Urinary bladder (tissue), 4 donors: ENCODE measurements around the gene LGALS3. TPM values are rescaled to one million over a fixed set of nuclear protein-coding genes. Genes with fewer than 3 reads are reported as not detected.

Source experiments
- DNase-seq: peaks from one replicate; pipeline ENCODE4 v3.0.0-alpha.2; 2015; ENCODE audit errors: extremely low spot score
- H3K27ac ChIP-seq: one replicate; pipeline ENCODE4 v1.5.1; 2013; ENCODE audit warnings: low read depth, mild to moderate bottlenecking, moderate library complexity
- H3K36me3 ChIP-seq: one replicate; pipeline ENCODE4 v1.6.1; 2013; ENCODE audit warnings: mild to moderate bottlenecking, moderate library complexity; ENCODE audit not compliant: insufficient read depth
- H3K4me1 ChIP-seq: one replicate; pipeline ENCODE4 v1.6.1; 2013; ENCODE audit warnings: mild to moderate bottlenecking, moderate library complexity; ENCODE audit not compliant: insufficient read depth
- H3K4me3 ChIP-seq: one replicate; pipeline ENCODE4 v1.5.1; 2013; ENCODE audit warnings: low read depth, low read length
- WGBS: extraction: QIAGEN DNeasy Blood & Tissue Kit; methylation state at CpG from one replicate; pipeline ENCODE4 v1.1.7; 2013; 5-methylcytosine and 5-hydroxymethylcytosine counted together
- polyA plus RNA-seq: library from polyadenylated mRNA; stranded (reverse); fragments of 200-250 nt; gene quantifications from one replicate; pipeline ENCODE4 v1.2.3, GENCODE V29; 2013
- total RNA-seq: library from RNA; depleted of rRNA; stranded (reverse); fragments of >200 nt; gene quantifications from one replicate; pipeline ENCODE4 v1.2.3, GENCODE V29; 2014
- donor health status: healthy with polysubstance abuse.
- donor health status: healthy.

Gene LGALS3
- total and polyA plus RNA-seq, 2 donors: 81.3 to 427 TPM

GRCh38 chr14:55103005-55103640, 25.9 kb upstream of the LGALS3 start:
- peak overlapping the region; percentile 83 for H3K27ac ChIP-seq
- H3K36me3 ChIP-seq: no peaks in the 10 kb centered on the region
- H3K4me3 ChIP-seq: no peak overlapping the region
- no peaks in the 10 kb centered on the region for H3K4me1 ChIP-seq
- 21% methylated on average over 13 of the region's 13 CpGs for WGBS
- peak; percentile 89 for DNase-seq

- Histone ChIP-seq H3K4me3 (no peak overlapping the region), H3K27ac (peak overlapping the region; percentile 83), H3K36me3 (no peaks in the 10 kb centered on the region), H3K4me1 (no peaks in the 10 kb centered on the region)
- DNase-seq: no peak
- 88% methylated on average over 6 of the region's 6 CpGs for WGBS
Observed at GRCh38 chr14:55103971-55104954, 24.8 kb upstream of the LGALS3 start.

DNA sequence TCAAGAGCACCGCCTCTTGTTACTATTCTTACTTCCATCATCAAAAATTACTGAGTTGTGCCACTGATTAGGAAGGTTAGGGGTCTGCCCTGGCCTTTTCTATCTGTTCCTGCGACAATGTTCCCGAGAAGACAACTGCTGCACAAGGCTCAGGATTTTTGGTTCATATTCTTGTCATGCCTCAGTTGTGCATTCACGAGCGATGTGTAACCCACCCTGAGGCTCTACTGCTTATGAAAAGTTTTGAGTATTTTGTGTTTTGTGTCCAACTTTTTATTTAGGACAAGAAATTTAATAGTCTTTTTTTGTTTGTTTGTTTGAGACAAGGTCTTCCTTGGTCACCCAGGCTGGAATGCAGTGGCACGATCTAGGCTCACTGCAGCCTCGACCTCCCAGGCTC, 23.1 kb upstream of the LGALS3 start:
- no peak overlapping the region for H3K4me3 ChIP-seq
- H3K4me1 ChIP-seq: no peaks in the 10 kb centered on the region
- no peak overlapping the region for H3K27ac ChIP-seq
- WGBS: 80% methylated on average over 7 of the region's 7 CpGs
- no peaks in the 10 kb centered on the region for H3K36me3 ChIP-seq
- DNase-seq: no peak

- WGBS: 18% methylated on average over 19 of the region's 19 CpGs
- Histone ChIP-seq H3K27ac (peak overlapping the region; percentile 92), H3K36me3 (no peaks in the 10 kb centered on the region), H3K4me3 (no peak overlapping the region), H3K4me1 (no peaks in the 10 kb centered on the region)
- no peak for DNase-seq
Observed at GRCh38 chr14:55107766-55108554, 21.1 kb upstream of the LGALS3 start.

GRCh38 chr14:55109836-55110235, 19.2 kb upstream of the LGALS3 start:
- DNase-seq: no peak
- Histone ChIP-seq H3K27ac (no peak overlapping the region), H3K4me1 (no peaks in the 10 kb centered on the region), H3K4me3 (no peak overlapping the region), H3K36me3 (no peaks in the 10 kb centered on the region)
- 98% methylated on average over 1 of the region's 1 CpG for WGBS

GRCh38 chr14:55111122-55111708, 17.8 kb upstream of the LGALS3 start:
- H3K4me3 ChIP-seq: no peak overlapping the region
- no peak for DNase-seq
- H3K4me1 ChIP-seq: no peaks in the 10 kb centered on the region
- H3K36me3 ChIP-seq: no peaks in the 10 kb centered on the region
- no peak overlapping the region for H3K27ac ChIP-seq
- WGBS: 87% methylated on average over 10 of the region's 10 CpGs

DNA sequence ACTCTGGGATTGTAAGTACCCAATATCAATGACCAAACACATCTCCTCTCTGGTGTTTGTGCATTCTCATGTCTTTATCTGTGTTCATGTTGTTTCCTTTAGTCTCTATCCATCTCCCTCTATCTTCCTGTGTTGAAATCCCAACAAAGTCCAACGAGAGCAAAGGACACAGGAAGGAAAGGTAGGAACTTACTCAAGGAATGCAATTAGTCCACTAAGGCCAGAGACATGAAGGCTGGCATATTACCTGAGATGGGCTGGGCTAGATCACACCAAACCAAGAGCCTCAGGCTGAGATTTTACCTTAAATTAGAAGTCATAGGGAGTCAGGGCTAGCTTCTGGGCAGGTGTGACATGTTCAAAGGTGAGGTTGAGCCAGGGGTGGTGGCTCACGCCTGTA, 14.3 kb upstream of the LGALS3 start:
- Histone ChIP-seq H3K27ac (no peak overlapping the region), H3K36me3 (no peaks in the 10 kb centered on the region), H3K4me3 (no peak overlapping the region), H3K4me1 (no peaks in the 10 kb centered on the region)
- no peak for DNase-seq
- 83% methylated on average over 2 of the region's 2 CpGs for WGBS

DNA sequence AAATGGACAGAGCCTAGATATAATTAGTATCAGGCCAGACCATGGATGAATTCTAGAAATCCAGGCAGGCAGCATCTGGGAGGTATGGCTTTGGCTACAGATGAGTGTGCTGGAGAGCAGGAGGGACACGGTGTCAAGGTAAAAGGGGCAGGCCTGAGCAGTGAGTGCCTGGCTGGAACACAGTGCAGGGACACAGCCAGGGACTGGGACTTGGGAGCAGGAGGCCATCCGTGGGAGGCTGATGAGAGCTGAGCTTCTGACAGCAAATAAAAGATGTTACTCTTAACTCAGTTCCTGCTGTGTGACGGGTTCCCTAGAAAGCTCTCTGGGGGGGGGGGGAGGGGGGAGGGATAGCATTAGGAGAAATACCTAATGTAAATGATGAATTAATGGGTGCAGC, 13.6 kb upstream of the LGALS3 start:
- H3K36me3 ChIP-seq: no peaks in the 10 kb centered on the region
- 61% methylated on average over 3 of the region's 3 CpGs for WGBS
- H3K4me3 ChIP-seq: no peak overlapping the region
- H3K4me1 ChIP-seq: no peaks in the 10 kb centered on the region
- no peak overlapping the region for H3K27ac ChIP-seq
- no peak for DNase-seq

GRCh38 chr14:55115861-55116245, 13.2 kb upstream of the LGALS3 start:
- Histone ChIP-seq H3K4me3 (no peak overlapping the region), H3K36me3 (no peaks in the 10 kb centered on the region), H3K4me1 (no peaks in the 10 kb centered on the region), H3K27ac (no peak overlapping the region)
- WGBS: 90% methylated on average over 4 of the region's 4 CpGs
- no peak for DNase-seq

DNA sequence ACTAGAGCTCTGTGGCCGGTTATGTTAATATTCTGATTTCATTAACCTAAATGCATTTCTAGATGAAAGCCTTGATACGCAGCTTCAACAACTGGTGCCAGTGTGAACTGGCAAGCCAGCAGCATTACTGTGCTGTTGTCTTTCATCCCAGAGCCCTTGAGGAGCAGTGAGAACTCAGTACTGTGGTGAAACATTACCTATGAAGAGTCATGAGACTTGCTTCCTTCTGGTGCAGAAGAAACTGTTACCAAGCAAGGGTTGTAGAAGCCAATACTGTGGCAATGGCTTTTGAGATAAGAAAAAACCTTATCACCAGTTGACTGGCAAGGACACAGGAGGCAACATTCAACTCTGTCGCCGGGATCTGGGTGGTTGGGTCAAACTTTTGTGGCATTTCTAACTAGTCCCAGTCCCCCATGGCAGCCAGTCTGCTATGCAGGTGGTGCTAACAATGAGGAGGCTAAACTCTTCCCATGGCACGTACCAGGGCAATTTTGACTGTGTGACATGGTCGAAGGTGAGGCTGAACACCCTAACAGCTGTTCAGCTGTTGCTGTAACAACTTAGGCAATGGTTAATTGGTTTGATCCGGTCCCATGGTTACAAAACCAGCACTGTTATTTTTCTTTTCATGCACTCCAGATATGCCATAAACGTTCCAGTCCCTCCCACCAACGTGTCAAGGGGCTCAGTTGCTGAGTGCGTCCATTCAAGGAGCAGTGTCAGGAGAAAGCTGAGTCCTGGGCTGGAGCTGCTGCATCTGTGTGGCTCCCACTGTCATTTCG, 12.6 kb upstream of the LGALS3 start:
- WGBS: 78% methylated on average over 11 of the region's 11 CpGs

DNA sequence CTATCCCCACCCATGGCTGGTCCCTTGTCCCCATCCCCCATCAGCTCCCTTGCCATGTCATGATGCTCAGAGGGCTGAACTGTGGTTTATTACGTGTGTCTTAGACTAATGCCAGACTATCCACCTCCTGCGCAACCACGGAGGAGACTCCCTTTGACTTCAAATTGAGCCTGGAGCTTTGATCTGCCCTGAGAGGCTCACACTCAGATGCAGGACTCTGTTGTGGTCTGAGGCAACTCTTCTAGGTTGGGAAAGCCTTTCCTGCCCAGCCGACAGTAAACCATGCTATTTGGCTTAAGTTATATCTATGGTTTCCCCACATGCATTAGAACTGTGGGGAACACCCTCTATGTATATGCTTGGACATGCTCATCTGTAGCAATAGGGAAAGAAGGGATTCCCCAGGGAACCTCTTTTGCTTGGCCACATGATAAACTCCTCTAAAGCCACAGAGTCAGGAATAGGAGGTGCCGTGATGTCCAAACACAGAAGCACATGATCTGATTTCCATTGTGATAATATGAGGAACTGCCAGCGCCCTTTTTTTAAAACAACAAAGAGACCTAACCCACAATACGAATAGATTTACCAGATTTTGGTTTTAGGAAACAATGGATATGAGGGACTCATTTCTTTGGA, 11.1 kb upstream of the LGALS3 start:
- no peaks in the 10 kb centered on the region for H3K36me3 ChIP-seq
- H3K27ac ChIP-seq: peak overlapping the region; percentile 76
- H3K4me3 ChIP-seq: no peak overlapping the region
- H3K4me1 ChIP-seq: peaks cover 1% of the 10 kb centered on the region
- 77% methylated on average over 7 of the region's 7 CpGs for WGBS
- DNase-seq: no peak

More for the DNA sequence above, 12.6 kb upstream of the LGALS3 start:
- H3K4me1 ChIP-seq: no peaks in the 10 kb centered on the region
- H3K27ac ChIP-seq: no peak overlapping the region
- no peak for DNase-seq
- H3K4me3 ChIP-seq: no peak overlapping the region
- no peaks in the 10 kb centered on the region for H3K36me3 ChIP-seq

GRCh38 chr14:55118761-55119160, 10.3 kb upstream of the LGALS3 start:
- no peak for DNase-seq
- Histone ChIP-seq H3K4me1 (peaks cover 1% of the 10 kb centered on the region), H3K4me3 (no peak overlapping the region), H3K27ac (no peak overlapping the region), H3K36me3 (no peaks in the 10 kb centered on the region)
- 50% methylated on average over 3 of the region's 3 CpGs for WGBS
